ENCODE measurements around the gene SEMA3A.
"Not testable (repeated sequence)": the region's sequence is repeated elsewhere in the genome, so short reads cannot be mapped to it uniquely, and the experiment has no call there.

SEMA3A gene

GRCh38 chr7:84108787-84109186 is 85.8 kb downstream of the SEMA3A start:
- no peak for DNase-seq (ENCODE audit: low spot score)

GRCh38 chr7:84108119-84108518 is 86.5 kb downstream of the SEMA3A start:
- DNase-seq (ENCODE audit: low spot score), result no peak

DNA sequence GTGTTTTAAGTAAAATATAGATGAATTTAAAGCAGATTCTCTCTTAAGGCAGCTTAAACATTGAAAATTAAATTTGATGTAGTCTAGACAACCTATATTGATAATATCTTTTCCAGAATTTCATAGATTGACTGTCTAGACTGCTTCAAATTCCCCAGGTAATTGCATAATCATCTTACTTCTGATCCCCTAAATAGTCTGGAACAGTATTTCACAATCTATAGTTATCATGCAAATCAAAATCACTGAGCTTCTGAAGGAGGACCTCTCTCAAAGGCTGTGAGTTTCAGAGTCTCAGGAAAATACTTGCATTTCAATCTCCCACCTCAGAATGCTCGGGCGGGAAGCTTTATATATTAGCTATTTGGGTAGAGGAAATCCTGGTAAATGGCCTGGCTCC is 87.3 kb downstream of the SEMA3A start:
- DNase-seq (ENCODE audit: low spot score), result no peak

DNA sequence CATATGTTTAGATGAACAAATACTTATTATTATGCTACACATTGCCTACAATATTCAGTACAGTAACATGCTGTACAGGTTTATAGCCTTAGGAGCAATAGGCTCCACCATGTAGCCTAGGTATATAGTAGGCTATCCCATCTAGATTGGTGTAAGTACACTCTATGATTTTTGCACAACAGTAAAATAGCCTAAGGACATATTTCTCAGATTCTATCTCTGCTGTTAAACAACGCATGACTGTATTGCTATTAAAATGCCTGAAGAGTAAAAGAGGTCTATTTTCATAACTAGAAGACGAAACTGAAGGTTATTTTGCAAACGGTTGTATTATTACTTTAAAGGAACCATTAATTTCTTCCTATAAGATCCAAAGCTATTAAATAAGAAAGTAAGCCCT is 88.3 kb downstream of the SEMA3A start:
- DNase-seq (ENCODE audit: low spot score), result no peak

GRCh38 chr7:84105586-84105985 is 89.0 kb downstream of the SEMA3A start:
- DNase-seq (ENCODE audit: low spot score), result no peak

- DNase-seq (ENCODE audit: low spot score), result no peak
Observed at GRCh38 chr7:84104826-84105225, 89.8 kb downstream of the SEMA3A start.

- DNase-seq (ENCODE audit: low spot score), result no peak
Observed at GRCh38 chr7:84102213-84102612, 92.4 kb downstream of the SEMA3A start.

GRCh38 chr7:84100866-84101265 is 93.7 kb downstream of the SEMA3A start:
- peak; percentile 14 for DNase-seq (ENCODE audit: low spot score)

GRCh38 chr7:84095971-84096370 is 98.6 kb downstream of the SEMA3A start:
- no peak for DNase-seq (ENCODE audit: low spot score)

- no peak for DNase-seq (ENCODE audit: low spot score)
Observed at GRCh38 chr7:84092207-84092606, 102.4 kb downstream of the SEMA3A start.

DNA sequence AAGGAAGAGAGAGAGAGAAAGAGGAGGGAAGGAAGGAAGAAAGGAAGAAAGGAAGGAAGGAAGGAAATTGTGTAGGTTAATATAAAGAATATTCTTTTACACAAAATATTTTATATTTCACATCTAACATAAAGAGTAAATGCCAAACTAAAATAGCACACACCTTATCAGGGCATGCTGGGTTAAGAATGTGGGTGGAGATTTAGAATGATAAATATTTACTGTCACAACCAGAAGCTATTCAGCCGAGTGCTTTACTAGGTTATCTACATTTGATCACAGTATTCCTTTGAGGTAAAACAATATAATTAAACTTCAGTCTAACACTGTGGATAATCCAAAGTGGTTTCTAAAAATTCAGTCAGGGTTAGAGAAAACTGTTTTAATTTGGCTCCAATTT is 103.3 kb downstream of the SEMA3A start:
- DNase-seq (ENCODE audit: low spot score), result no peak

DNA sequence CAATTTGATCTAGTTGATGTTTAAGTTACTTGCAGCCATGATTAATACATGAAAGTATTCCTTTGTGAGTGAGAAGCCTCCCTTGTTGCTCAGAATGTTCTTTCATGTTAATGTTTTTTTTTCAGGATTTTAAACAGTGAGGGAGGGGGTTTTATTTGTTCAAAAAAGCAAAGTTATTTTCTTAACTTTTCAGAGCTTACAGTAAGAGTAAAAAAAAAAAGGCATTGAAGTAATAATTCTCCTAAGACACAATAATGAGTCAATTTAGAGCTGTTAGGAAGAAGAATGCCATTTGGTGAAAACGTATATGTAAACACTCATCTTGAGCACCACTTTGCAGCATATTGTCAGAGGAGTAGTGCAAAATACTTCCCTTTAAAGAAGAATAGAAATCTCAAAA is 105.8 kb downstream of the SEMA3A start:
- DNase-seq (ENCODE audit: low spot score), result no peak

GRCh38 chr7:84085998-84086397 is 108.6 kb downstream of the SEMA3A start:
- DNase-seq (ENCODE audit: low spot score), result no peak

- DNase-seq (ENCODE audit: low spot score), result no peak
Observed at GRCh38 chr7:84085147-84085546, 109.4 kb downstream of the SEMA3A start.

- no peak for DNase-seq (ENCODE audit: low spot score)
Observed at GRCh38 chr7:84083846-84084245, 110.7 kb downstream of the SEMA3A start.

GRCh38 chr7:84081973-84082522 is 112.5 kb downstream of the SEMA3A start:
- no peak for DNase-seq (ENCODE audit: low spot score)

DNA sequence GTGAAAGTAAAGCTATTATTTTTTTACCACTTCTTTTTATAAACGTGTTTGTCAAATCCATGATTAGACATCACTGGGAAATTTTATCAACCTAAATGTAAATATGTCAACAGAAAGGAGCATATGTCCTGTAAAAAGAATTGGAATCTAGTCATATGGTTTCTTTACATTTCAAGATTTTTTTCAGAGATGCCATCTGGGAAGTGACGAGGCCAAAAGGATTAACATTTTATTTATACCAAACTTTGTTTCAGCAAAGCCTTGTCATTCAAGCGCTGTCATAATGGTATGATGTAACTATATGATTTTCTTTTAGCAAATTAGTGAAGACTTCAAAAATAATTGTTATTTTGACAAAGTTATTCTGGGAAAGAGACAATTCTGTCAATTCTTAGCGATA is 117.3 kb downstream of the SEMA3A start:
- DNase-seq (ENCODE audit: low spot score), result no peak

GRCh38 chr7:84076219-84076618 is 118.4 kb downstream of the SEMA3A start:
- DNase-seq (ENCODE audit: low spot score), result no peak

DNA sequence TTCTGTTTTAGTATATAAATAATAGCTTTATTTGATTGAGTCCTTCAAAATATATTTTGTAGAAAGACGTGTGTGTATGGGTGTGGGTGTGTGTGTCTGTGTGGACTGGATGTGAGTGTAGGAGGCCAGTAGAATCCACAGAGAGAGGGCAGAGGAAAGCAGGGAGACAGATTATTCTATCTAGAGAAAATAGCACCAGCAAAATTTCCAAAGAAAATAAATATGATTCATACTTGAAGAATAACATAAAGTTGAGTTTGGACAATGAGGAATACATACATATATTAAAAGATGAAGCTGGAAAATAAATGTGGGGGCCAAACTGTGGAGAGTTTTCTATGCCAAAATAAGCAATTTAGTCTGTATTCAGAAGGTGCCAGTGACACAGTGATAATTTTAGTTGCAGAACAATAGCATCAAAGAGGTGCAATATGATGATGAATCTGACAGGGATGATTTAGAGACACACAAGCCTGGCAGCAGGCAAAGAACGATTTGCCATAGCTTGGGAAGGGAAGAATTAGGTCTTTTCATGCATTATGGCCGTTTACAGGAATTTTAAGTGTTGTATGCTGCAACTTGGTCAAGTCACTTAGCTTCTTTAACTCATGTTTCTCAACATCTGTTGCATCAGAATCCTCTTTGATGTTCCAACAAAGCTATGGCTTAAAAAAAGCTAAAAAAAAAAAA is 121.3 kb downstream of the SEMA3A start:
- DNase-seq (ENCODE audit: low spot score), result no peak

GRCh38 chr7:84070770-84071169 is 123.8 kb downstream of the SEMA3A start:
- no peak for DNase-seq (ENCODE audit: low spot score)

DNA sequence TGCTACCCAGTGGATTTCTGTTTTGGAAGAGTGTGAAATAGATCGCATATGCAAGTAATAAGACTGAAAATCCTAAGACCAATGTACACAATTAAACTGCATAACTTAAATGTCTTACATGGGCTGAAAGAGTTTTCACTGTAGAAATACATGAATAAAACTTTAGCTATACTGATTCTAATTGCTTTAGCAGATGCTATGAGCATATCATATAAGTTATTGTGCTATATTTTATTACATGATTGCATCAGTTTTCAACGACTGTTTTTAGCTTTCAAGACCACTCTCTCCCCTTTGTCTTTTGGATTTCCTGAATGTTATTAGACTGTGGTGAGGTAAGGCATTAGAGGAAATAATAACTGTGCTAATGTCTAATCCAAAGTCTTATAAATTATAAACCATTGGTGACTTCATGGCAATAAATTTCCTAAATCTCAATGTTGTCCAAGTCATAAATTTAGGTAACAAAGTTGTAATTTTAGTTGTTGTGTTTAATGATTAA is 124.5 kb downstream of the SEMA3A start:
- no peak for DNase-seq (ENCODE audit: low spot score)

- DNase-seq (ENCODE audit: low spot score), result no peak
Observed at GRCh38 chr7:84069033-84069432, 125.6 kb downstream of the SEMA3A start.

DNA sequence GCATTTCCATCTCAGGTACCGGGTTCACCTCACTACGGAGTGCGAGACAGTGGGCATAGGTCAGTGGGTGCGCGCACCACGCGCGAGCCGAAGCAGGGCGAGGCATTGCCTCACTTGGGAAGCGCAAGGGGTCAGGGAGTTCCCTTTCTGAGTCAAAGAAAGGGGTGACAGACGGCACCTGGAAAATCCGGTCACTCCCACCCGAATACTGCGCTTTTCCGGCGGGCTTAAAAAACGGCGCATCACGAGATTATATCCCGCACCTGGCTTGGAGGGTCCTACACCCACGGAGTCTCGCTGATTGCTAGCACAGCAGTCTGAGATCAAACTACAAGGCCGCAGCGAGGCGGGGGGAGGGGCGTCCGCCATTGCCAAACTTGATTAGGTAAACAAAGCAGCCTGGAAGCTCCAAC is 132.1 kb downstream of the SEMA3A start:
- not testable (repeated sequence) for DNase-seq (ENCODE audit: low spot score)

DNA sequence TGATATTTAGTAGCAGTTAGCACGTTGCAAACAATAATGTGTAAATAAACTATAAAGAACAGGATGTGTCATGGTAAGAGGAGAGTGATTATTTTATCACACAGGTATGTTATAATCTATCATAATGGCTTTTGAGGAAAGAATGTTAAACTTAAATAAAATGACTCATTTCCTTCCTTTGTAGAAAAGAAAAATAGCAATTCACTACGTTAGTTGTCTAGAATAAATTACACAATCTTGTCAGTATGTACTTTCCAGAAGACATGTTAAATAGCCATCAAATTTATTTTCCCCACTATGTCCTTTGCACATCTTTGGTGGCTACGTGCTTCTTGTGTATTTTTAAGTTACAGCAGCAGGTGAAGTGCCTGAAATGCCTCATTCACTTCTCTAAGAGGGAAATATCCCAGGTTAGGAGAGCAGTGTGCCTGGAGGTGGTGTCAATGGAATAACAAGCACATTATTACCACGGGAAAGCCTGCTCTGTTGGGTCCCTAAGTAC is 133.8 kb downstream of the SEMA3A start:
- no peak for DNase-seq (ENCODE audit: low spot score)
